Measurements from ENCODE around the gene MAGEA9B.
"Not testable (repeated sequence)": the region's sequence is repeated elsewhere in the genome, so short reads cannot be mapped to it uniquely, and the experiment has no call there.

The MAGEA9B gene, protein sequence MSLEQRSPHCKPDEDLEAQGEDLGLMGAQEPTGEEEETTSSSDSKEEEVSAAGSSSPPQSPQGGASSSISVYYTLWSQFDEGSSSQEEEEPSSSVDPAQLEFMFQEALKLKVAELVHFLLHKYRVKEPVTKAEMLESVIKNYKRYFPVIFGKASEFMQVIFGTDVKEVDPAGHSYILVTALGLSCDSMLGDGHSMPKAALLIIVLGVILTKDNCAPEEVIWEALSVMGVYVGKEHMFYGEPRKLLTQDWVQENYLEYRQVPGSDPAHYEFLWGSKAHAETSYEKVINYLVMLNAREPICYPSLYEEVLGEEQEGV

DNA sequence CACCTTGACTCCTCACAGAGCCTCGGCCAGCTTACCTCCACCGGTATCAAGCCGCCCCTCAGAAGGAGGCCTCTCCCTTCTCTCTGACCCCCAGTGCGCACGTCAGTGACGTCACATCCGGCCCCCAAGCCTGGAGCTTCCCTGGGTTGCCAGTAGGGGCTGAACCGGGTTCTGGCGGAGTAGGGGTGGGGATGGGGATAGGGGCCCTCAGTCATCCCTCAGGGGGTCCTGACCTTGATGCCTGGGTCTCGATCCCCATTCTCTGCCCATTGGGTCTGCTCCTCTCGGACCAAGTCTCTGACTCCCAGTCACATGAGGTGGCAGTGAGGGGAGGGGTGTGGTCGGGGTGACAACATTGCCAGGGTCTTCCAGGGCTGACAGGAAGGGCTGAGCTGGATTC, at the start of gene MAGEA9B:
MAGEA9B (minus strand) TSS at position 101 of the 400 bp plus-strand sequence. CDS start 4,280 bp downstream, outside the sequence.
- not testable (repeated sequence) for DNase-seq

GRCh38 chrX:149633511-149633910, 46.3 kb upstream of the MAGEA9B start:
- no peak for DNase-seq

- DNase-seq = peak; percentile 73
These were observed 44.2 kb upstream of the MAGEA9B start, which contains the start of gene TMEM185A for GRCh38 chrX:149631234-149632165. TMEM185A (minus strand) TSS chrX:149631792; CDS start chrX:149631580, 212 bp downstream.

DNA sequence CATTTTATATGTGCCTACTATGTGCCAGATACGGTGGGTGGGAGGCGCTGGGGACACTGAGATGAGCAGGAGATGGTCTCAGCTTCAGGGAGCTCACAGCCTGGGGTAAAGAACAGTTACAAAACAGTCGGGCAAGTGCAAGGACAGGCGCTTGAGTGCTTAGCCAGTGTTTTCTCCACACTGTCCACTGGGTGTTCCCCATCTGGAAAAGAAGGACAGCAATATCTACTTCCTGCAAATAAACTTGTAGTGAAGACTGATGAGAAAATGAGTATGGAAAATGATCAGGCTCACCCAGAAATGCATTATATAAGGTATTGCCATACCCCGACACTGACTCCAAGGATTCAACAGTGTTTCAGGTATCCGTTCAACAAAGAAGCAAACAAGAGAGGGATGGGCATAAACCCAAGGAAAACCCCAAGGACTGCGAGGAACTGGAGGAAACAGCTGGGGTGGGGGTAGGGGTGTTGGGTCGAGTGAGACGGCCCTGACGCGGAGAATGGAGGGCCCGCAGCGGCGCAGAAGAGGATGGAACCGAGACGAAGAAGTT, 43.5 kb upstream of the MAGEA9B start:
- DNase-seq = peak; percentile 17

- peak; percentile 9 for DNase-seq
These were observed 42.6 kb upstream of the MAGEA9B start for GRCh38 chrX:149629730-149630387.

DNA sequence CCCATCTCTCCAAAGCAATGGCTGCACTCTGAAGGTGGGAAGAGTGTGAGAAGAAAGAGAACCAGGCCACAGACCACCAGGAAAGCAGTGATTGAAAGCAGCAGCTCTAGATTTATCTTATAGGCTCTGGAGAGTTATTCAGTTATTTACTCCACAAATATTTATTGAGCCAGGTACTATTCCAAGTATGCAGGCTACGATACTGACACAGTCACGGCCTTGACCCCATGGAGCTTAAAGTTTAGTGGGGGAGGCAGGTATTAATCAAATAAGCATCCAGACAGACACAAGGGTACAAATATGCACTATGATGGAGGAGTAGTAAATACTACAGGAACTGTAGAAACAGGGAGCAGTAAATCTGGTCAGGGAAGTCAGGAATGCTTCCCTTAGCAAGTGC, 41.5 kb upstream of the MAGEA9B start:
- DNase-seq = no peak

DNA sequence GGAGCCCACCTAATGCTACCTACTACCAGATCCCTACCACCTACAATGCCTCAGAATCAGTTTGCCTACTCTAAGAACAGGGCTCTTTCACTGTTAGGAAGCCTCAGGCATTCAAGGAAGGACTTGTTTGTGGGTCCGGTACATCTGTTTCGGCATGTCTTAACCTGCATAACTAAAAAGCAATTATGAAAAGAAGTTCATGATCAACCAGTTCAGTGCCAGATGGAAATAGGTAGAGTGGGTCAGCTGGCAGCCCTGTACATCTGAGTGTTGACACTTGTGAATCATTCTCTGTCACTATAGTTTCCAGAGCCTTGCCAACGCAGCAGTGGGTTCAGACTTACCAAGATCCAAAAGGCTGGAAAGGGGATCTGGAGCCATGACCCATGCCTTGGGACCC, 41.0 kb upstream of the MAGEA9B start:
- no peak for DNase-seq

- not testable (repeated sequence) for DNase-seq
These were observed 39.6 kb upstream of the MAGEA9B start for GRCh38 chrX:149626829-149627228.

GRCh38 chrX:149619662-149620061, 32.4 kb upstream of the MAGEA9B start:
- DNase-seq = not testable (repeated sequence)

DNA sequence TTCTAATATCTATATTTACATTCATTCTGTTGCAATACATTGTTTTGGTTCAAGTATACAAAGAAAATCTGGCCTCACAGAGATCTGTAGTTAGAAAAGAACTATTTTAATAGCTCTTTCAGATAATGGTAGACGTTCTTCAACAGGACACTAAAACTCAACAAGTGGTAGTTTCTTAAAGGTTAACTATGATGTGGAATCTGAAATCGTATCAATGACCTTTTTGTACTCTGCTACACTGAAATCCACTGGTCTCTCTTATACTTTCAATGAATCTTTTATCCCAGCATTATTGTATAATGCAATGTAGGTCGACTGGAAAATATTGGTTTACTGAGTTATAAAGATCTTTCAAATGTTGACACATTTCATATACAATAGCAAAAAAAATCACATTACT, 31.6 kb upstream of the MAGEA9B start:
- DNase-seq = no peak

- DNase-seq = no peak
These were observed 24.4 kb upstream of the MAGEA9B start for GRCh38 chrX:149611623-149612175.

DNA sequence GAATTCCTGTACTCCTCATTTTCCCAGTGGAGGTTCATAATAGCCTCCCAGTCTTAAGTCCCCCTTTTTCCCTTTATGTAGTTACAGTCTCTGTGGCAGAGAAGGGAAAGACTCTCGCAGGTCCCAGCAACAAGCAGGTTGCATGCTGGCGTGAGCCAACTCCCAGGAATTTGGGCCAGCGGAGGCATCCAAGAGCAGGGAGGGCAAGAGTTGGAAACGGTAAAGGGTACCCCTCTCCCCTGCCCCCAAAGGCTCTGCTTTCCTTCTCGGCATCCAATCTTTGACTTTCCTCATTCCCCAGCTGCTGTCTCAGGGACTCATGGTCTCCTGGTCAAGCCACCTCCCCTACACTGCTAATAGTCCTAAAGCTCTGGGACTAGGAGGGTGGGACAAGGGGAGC, 23.3 kb upstream of the MAGEA9B start:
- no peak for DNase-seq

- DNase-seq = no peak
These were observed 20.4 kb upstream of the MAGEA9B start for GRCh38 chrX:149607699-149608098.

DNA sequence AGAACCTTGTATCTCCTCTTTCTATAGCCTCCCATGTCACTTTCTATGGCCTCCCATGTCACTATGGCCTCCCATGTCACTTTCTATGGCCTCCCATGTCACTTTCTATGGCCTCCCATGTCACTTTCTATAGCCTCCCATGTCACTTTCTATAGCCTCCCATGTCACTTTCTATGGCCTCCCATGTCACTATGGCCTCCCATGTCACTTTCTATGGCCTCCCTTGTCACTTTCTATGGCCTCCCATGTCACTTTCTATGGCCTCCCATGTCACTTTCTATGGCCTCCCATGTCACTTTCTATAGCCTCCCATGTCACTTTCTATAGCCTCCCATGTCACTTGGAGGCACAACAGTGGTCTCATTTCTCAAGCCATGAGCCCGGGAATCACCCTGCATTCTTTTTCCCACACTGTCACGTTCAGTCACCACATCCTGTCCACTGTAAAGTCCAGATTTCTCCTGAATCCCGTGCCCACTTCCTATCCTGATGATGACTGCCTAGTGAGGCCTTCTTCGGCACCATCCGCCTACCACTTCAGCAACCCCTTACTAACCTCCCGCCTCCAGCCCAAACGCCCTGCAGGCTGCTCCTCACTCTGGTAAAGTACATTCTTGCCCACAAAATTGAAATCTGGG, 18.1 kb upstream of the MAGEA9B start:
- DNase-seq = not testable (repeated sequence)

GRCh38 chrX:149598603-149599002, 11.3 kb upstream of the MAGEA9B start:
- DNase-seq = not testable (repeated sequence)

DNA sequence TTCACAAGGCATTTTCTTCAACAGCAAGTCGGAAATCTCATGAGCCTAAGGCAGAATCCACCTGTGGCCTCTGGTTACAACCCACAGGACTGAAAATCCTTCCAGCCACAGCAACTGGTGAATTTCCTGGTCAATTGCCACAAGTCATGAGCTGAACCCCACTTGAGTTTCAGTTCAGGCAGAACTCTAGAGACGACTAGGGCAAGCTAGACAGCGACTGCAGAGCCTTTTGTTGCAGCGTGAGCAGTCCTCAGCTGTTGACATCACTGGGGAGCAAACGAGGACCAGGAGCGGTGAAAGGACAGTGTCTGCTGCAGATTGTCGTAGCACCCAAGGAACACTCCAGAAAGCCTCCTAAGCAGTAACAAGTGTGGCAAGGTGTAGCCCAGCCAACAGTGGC, 8.7 kb upstream of the MAGEA9B start:
- not testable (repeated sequence) for DNase-seq

DNA sequence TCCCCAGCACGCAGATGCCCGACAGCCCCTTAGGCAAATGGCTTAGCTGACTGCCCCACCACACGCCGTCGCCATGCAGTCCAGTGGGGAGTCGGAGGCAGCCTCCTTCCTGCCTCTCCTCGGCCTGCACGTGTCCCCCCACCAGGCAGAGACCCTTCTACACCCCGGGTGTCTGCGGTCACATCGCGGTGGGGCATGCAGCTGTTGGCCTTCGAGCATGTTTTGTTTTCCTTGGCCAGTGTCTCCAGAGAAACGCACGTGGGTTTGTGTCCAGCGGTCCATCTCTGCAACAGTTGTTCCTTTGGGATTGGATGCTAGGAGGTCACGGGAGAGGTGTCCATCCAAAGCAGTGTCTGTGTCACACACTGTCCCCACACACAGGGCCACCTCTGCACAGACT, 8.0 kb upstream of the MAGEA9B start, which contains the start of gene HSFX2:
HSFX2 (minus strand) TSS at position 101 of the 400 bp plus-strand sequence. CDS start 614 bp downstream, outside the sequence.
- DNase-seq = not testable (repeated sequence)

GRCh38 chrX:149590993-149591392, 3.7 kb upstream of the MAGEA9B start:
- DNase-seq = not testable (repeated sequence)

- not testable (repeated sequence) for DNase-seq
These were observed 1.6 kb downstream of the MAGEA9B start for GRCh38 chrX:149585631-149586030.

DNA sequence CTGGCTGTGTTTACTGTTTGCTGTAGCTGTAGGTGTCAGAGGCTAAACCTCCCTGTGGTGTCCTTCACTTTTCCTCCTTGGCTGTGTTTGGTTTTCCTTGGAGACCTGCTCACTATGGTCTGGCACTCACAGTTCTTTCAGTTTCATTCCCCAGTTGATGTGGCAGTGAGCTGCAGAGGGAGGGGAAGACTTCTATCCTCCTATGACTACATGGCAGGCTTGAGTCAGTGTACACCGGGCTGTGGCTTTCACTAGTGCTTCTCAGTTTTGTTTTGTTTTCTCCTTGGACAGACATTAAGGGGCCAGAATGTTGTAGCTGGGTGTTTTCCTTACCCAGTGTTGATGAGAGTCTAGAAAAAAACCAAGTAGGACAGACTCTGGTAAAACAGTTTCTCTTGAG, 13.8 kb downstream of the MAGEA9B start:
- DNase-seq = not testable (repeated sequence)

DNA sequence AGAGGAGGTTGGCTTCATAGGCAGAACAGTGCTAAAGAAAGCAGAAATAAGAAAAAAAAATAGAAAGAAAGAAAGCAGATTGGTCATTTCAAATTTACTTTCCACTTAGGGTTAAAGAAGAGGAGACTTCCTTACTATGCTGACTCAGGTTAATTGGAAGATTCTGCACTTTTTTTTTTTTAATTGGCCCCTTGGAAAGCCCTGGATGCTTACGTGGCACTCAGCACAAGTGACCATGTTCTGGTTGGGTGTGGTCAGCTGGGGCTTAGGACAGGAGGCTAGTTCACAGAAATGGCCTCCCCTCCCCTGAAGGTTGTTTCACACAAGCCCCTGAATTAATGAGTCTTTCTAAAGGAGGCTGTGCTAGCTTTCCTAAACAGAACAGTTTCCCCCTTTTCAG, 14.5 kb downstream of the MAGEA9B start:
- DNase-seq = no peak

DNA sequence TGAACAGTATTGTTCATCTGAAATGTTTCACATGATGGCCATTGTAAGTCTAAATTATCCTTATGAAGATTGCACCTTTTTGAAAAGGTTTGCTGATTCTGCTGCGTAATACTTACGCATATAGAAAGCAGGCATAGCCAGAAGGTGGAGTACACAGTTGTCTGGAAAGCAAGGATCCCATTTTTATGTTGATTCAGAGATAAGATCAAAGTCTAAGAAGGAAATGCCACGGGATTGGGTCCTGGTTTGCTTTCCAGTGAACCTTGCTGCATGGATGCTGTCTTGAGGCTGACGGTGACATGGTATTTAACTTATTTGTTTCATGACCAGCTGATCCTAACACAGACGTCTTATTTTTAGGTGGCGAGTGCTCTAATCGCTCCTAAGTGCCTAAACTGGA, 15.5 kb downstream of the MAGEA9B start:
- DNase-seq = no peak
